ENCODE data around the gene S100G. TPM values are rescaled to one million over a fixed set of nuclear protein-coding genes. Genes with fewer than 3 reads are reported as not detected.
A peak's percentile ranks its signal among the peaks of the same experiment; 100 is the strongest.

S100G gene
- total and polyA plus RNA-seq, 2 of the 4 experiments (the other 2 are of a cell fraction), result not detected

DNA sequence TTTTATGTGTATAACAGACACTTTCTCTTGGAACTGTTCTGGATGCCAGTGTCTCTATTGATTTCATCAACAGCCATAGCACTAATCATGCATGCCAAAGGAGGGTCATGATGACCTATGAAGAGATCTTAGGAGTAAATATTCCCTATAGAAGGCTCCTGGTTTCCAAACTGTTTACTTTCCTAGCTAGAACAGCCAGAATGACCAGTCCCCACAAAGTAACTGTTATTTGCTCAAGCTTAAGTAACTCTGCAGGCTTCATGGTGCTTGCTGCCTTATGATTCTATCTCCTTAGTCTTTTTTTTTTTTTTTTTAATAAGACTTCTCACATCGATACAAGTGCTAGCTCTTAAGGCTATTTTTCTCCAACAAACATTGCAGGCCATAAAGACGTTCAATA lies 12.4 kb downstream of the S100G start:
- Histone ChIP-seq H3K14ac (replicated peaks; ENCODE audit: low read depth, low read length) (0 out of 2 replicates have a peak overlapping the region, but pooled peaks have one; percentile 7), H3K27me3 (ENCODE audit: control insufficient read depth, insufficient read depth, low read length) (no peaks in the 10 kb centered on the region; the same call in 1 of the 2 replicates), H2AK9ac (replicated peaks; ENCODE audit: low read depth, low read length, poor library complexity) (no peak overlapping the region), H3K4me1 (ENCODE audit: control insufficient read depth, insufficient read depth, low read length) (peaks cover 13% of the 10 kb centered on the region), H3K79me1 (ENCODE audit: low read depth in 1 of 2, low read length in 2 of 2) (peaks cover 0 to 10% of the 10 kb centered on the region in 2 experiments; a peak in 1 of 4 replicates), H3K4me2 (ENCODE audit: low read depth, low read length) (no peak overlapping the region), H4K5ac (ENCODE audit: low read depth, low read length) (peak overlapping the region; percentile 22; the same call in 1 of the 2 replicates), H3K4ac (ENCODE audit: low read depth, low read length) (0 out of 2 replicates have a peak overlapping the region, but pooled peaks have one; percentile 87), H3K9ac (ENCODE audit: low read depth, low read length) (no peak overlapping the region), H3K4me3 (ENCODE audit: insufficient read depth, low read depth, low read length) (no peak overlapping the region), H2AK5ac (ENCODE audit: low read depth, low read length) (no peak overlapping the region), H3K18ac (ENCODE audit: low read depth, low read length) (peak overlapping the region; percentile 31; the same call in 1 of the 2 replicates), H2AFZ (replicated peaks; ENCODE audit: low read length, poor library complexity) (no peak overlapping the region), H3K36me3 (ENCODE audit: control insufficient read depth, insufficient read depth, low read length) (0 out of 2 replicates have a peak, but pooled peaks cover 2% of the 10 kb centered on the region), H4K8ac (ENCODE audit: low read depth in 2 of 2, low read length in 2 of 2) (0 out of 4 replicates have a peak overlapping the region, but pooled peaks of 1 of the 2 experiments have one; percentile 82), H3K9me1 (ENCODE audit: insufficient read depth, low read length) (no peaks in the 10 kb centered on the region), H3K9me3 (ENCODE audit: control insufficient read depth, insufficient read depth, low read length) (no peaks in the 10 kb centered on the region), H4K91ac (ENCODE audit: insufficient read depth, low read depth, low read length) (no peak overlapping the region; the same call in 1 of the 2 replicates), H2BK20ac (ENCODE audit: low read depth, low read length) (peak overlapping the region; percentile 84), H4K20me1 (ENCODE audit: insufficient read depth, low read length) (no peaks in the 10 kb centered on the region), H3K23ac (ENCODE audit: low read depth, low read length) (no peak overlapping the region), H2BK15ac (ENCODE audit: low read depth, low read length) (no peak overlapping the region), H3K56ac (ENCODE audit: extremely low read depth, insufficient read depth, low read length) (no peak overlapping the region), H3K27ac (ENCODE audit: insufficient read depth, low read length) (no peak overlapping the region), H2BK120ac (ENCODE audit: low read depth, low read length) (peak overlapping the region; percentile 62), H2BK5ac (ENCODE audit: low read depth, low read length, poor library complexity, severe bottlenecking) (peak overlapping the region; percentile 69)
- BruUV-seq (replicated peaks), result no TSS peak
- dilution Hi-C loops (cut with HindIII; ENCODE audit: low sequenced_read_pairs, unreplicated experiment), result no loop called here
- no peak for TF ChIP-seq POLR2A (IDR thresholded peaks at IDR 0.05; ENCODE audit: low read depth, low read length)
- TF ChIP-seq SMC3 (IDR thresholded peaks at IDR 0.05; ENCODE audit: low read depth, low read length), result no peak
- no peak for TF ChIP-seq BHLHE40 (IDR thresholded peaks at IDR 0.05; ENCODE audit: low read depth, low read length)
- TF ChIP-seq MXI1 (IDR thresholded peaks at IDR 0.05; ENCODE audit: borderline replicate concordance, low read depth, low read length), result no peak
- no CpG with 5 or more reads among the region's 2 CpGs for WGBS, 2 experiments (ENCODE audit: extremely low coverage in 2 of 2, insufficient read length in 1 of 2)
- ChIA-PET CTCF (interaction anchor here (0.6 to 1.6 kb wide), 2 partner anchors 13 to 22 kb away, joined by 3 to 8 read pairs; partner anchors contain the start of gene S100G), POLR2A (ENCODE audit: unreplicated experiment) (no interaction called here)
- intact Hi-C loops (cut with micrococcal nuclease), result loop anchor here (5.0 kb wide), 1 partner anchor 810 kb away; the partner anchor contains the start of gene AP1S2
- DNase-seq, result no peak
- in situ Hi-C loops (cut with MboI; ENCODE audit: low sequenced_read_pairs), result loop anchor here (10.0 kb wide), 2 partner anchors 218 to 538 kb away; partner anchors contain the start of gene GRPR
- ATAC-seq (ENCODE audit: low read depth), result no peak
